Neuronal stem cell (in vitro differentiated cells): Measurements from ENCODE around the gene FCSK.
A peak's percentile ranks its signal among the peaks of the same experiment; 100 is the strongest.

ENCODE experiments used
- DNase-seq: peaks from one replicate; pipeline ENCODE4 v3.0.0-alpha.2; 2013; ENCODE audit warnings: low spot score
- H2AFZ ChIP-seq: one replicate; pipeline ENCODE4 v1.6.1; 2013; ENCODE audit warnings: mild to moderate bottlenecking, low read length, inconsistent platforms
- H2AK5ac ChIP-seq: 2 replicates; pipeline ENCODE4 v1.6.1; 2013; ENCODE audit warnings: low read depth, mild to moderate bottlenecking, inconsistent platforms, low read length, moderate library complexity, mixed read lengths
- H2BK120ac ChIP-seq: 2 replicates; pipeline ENCODE4 v1.6.1; 2013; ENCODE audit warnings: low read depth, mild to moderate bottlenecking, inconsistent platforms, low read length, moderate library complexity, mixed read lengths
- H2BK12ac ChIP-seq: one replicate; pipeline ENCODE4 v1.6.1; 2013; ENCODE audit warnings: low read length, inconsistent platforms
- H2BK15ac ChIP-seq: 2 replicates; pipeline ENCODE4 v1.6.1; 2013; ENCODE audit warnings: mild to moderate bottlenecking, low read length, inconsistent platforms, mixed read lengths
- H2BK5ac ChIP-seq: one replicate; pipeline ENCODE4 v1.6.1; 2013; ENCODE audit warnings: inconsistent platforms, mild to moderate bottlenecking, low read length, moderate library complexity
- H3K14ac ChIP-seq: one replicate; pipeline ENCODE4 v1.6.1; 2013; ENCODE audit warnings: low read length, inconsistent platforms
- H3K18ac ChIP-seq: 2 replicates; pipeline ENCODE4 v1.6.1; 2013; ENCODE audit warnings: low read length, inconsistent platforms
- H3K23ac ChIP-seq: 2 replicates; pipeline ENCODE4 v1.6.1; 2013; ENCODE audit warnings: low read depth, mild to moderate bottlenecking, mixed read lengths, low read length, inconsistent platforms; ENCODE audit not compliant: poor library complexity
- H3K27ac ChIP-seq: replicated peaks from 3 replicates; pipeline ENCODE4 v1.5.1; 2013; ENCODE audit warnings: low read length, inconsistent platforms
- H3K27me3 ChIP-seq, 3 experiments: 2 replicates each; pipeline ENCODE4 v1.6.1; 2013; ENCODE audit warnings: low read length in 3 of 3, mild to moderate bottlenecking in 2 of 3, inconsistent platforms in 1 of 3, low read depth in 1 of 3, mixed read lengths in 1 of 3, moderate library complexity in 1 of 3; ENCODE audit not compliant: control insufficient read depth in 3 of 3, insufficient read depth in 3 of 3
- H3K36me3 ChIP-seq, 2 donors: replicated peaks in 1 of 2; 2 replicates each; pipeline ENCODE4 v1.6.1; 2013; ENCODE audit warnings: low read length in 2 of 2; ENCODE audit not compliant: control insufficient read depth in 2 of 2, insufficient read depth in 2 of 2
- H3K4ac ChIP-seq: 2 replicates; pipeline ENCODE4 v1.6.1; 2013; ENCODE audit warnings: inconsistent platforms, mild to moderate bottlenecking, low read length, moderate library complexity
- H3K4me1 ChIP-seq, 2 donors: 1 replicate in 1 of 2; 2 replicates in 1 of 2; pipeline ENCODE4 v1.6.1; 2013; ENCODE audit warnings: low read length in 2 of 2, low read depth in 1 of 2; ENCODE audit not compliant: control insufficient read depth in 2 of 2, insufficient read depth in 1 of 2
- H3K4me2 ChIP-seq: one replicate; pipeline ENCODE4 v1.6.1; 2013; ENCODE audit warnings: mild to moderate bottlenecking, low read length, inconsistent platforms; ENCODE audit not compliant: insufficient read depth, poor library complexity, severe bottlenecking
- H3K4me3 ChIP-seq, 2 donors: 2 replicates each; pipeline ENCODE4 v1.5.1; 2013; ENCODE audit warnings: low read length in 2 of 2, mild to moderate bottlenecking in 2 of 2, inconsistent platforms in 1 of 2, moderate library complexity in 1 of 2
- H3K79me1 ChIP-seq: one replicate; pipeline ENCODE4 v1.6.1; 2013; ENCODE audit warnings: low read depth, mild to moderate bottlenecking, inconsistent platforms, low read length, moderate library complexity
- H3K9ac ChIP-seq: one replicate; pipeline ENCODE4 v1.6.1; 2013; ENCODE audit warnings: mild to moderate bottlenecking, low read depth, low read length, inconsistent platforms; ENCODE audit not compliant: poor library complexity
- H3K9me3 ChIP-seq, 2 donors: replicated peaks in 1 of 2; 2 replicates each; pipeline versions ENCODE3 to v1.6.1; 2013; ENCODE audit warnings: low read length in 2 of 2, mild to moderate bottlenecking in 2 of 2, inconsistent platforms in 1 of 2, low read depth in 1 of 2, mixed read lengths in 1 of 2, moderate library complexity in 1 of 2; ENCODE audit not compliant: control insufficient read depth in 2 of 2, insufficient read depth in 1 of 2
- H4K8ac ChIP-seq: one replicate; pipeline ENCODE4 v1.6.1; 2013; ENCODE audit warnings: low read depth, mild to moderate bottlenecking, inconsistent platforms, low read length, moderate library complexity
- H4K91ac ChIP-seq: one replicate; pipeline ENCODE4 v1.6.1; 2013; ENCODE audit warnings: low read length, low read depth, mild to moderate bottlenecking, inconsistent platforms; ENCODE audit not compliant: poor library complexity
- WGBS, 2 donors: extraction: QIAGEN DNeasy Blood & Tissue Kit; methylation state at CpG; one replicate each; pipeline ENCODE4 v1.1.7; 2013; ENCODE audit warnings: missing lambda C conversion rate in 2 of 2, mixed read lengths in 1 of 2; ENCODE audit not compliant: insufficient read length in 2 of 2, insufficient replicate concordance in 1 of 2; ENCODE audit errors: extremely low coverage in 2 of 2; 5-methylcytosine and 5-hydroxymethylcytosine counted together

Gene FCSK

DNA sequence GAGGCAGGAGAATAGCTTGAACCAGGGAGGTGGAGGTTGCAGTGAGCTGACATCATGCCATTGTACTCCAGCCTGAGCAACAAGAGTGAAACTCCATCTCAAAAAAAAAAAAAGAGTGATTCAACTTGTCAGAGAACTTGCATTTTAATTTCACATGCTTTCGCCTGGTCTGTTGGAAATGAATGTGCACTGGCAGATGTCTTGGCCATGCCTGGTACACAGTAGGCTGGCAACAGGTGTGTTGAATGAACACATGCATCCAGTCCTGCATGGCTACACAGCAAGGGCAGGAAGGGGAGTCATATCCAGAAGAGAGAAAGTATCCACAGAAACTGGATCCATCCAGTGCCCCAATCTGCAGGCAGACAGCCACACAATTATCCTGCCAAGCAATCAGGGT is 57.4 kb downstream of the FCSK start:
- Histone ChIP-seq H3K4me3 (no peak overlapping the region), H2BK5ac (no peak overlapping the region), H3K4me1 (no peaks in the 10 kb centered on the region), H2AK5ac (no peak overlapping the region), H2AFZ (no peak overlapping the region), H3K9ac (no peak overlapping the region), H3K23ac (no peak overlapping the region), H3K27ac (no peak overlapping the region), H2BK15ac (no peak overlapping the region), H2BK12ac (no peak overlapping the region), H3K27me3 (peaks cover 0 to 2% (median 0%) of the 10 kb centered on the region in 3 experiments), H2BK120ac (no peak overlapping the region), H3K9me3 (no peaks in the 10 kb centered on the region), H3K14ac (no peak overlapping the region), H3K36me3 (peaks cover 25 to 94% of the 10 kb centered on the region in 2 donors), H3K4me2 (no peak overlapping the region), H4K8ac (no peak overlapping the region), H4K91ac (no peak overlapping the region), H3K79me1 (no peaks in the 10 kb centered on the region), H3K4ac (no peak overlapping the region), H3K18ac (no peak overlapping the region)
- no CpG with 5 or more reads among the region's 1 CpG for WGBS, 2 donors
- DNase-seq = no peak

DNA sequence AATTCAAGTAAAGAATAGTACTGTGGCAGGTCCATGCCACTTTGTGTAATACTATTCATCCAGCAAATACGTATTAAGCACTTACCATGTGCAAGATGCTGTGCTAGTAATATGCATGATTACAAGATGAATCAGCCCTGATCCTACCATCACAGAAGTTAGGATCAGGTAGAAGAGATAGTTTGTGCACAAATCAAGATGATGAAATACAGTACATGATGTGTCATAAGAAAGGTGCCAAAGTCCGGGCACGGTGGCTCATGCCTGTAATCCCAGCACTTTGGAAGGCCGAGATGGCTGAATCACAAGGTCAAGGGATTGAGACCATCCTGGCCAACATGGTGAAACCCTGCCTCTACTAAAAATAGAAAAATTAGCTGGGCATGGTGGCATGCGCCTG is 58.1 kb downstream of the FCSK start:
- Histone ChIP-seq H3K27me3 (peaks cover 0 to 2% (median 0%) of the 10 kb centered on the region in 3 experiments), H3K4ac (no peak overlapping the region), H2AFZ (no peak overlapping the region), H4K91ac (no peak overlapping the region), H3K9me3 (no peaks in the 10 kb centered on the region), H3K9ac (no peak overlapping the region), H3K23ac (no peak overlapping the region), H2AK5ac (no peak overlapping the region), H2BK120ac (no peak overlapping the region), H3K79me1 (no peaks in the 10 kb centered on the region), H3K4me3 (no peak overlapping the region), H3K18ac (no peak overlapping the region), H3K4me1 (no peaks in the 10 kb centered on the region), H2BK5ac (no peak overlapping the region), H2BK12ac (no peak overlapping the region), H3K4me2 (no peak overlapping the region), H3K27ac (no peak overlapping the region), H3K14ac (no peak overlapping the region), H2BK15ac (no peak overlapping the region), H3K36me3 (peaks cover 24 to 94% of the 10 kb centered on the region in 2 donors), H4K8ac (no peak overlapping the region)
- no CpG with 5 or more reads among the region's 5 CpGs for WGBS, 2 donors
- no peak for DNase-seq

- Histone ChIP-seq H3K27ac (no peak overlapping the region), H4K8ac (no peak overlapping the region), H3K23ac (no peak overlapping the region), H3K4me2 (no peak overlapping the region), H3K4ac (no peak overlapping the region), H2BK12ac (no peak overlapping the region), H3K4me1 (peaks cover 7 to 10% of the 10 kb centered on the region in 2 donors), H3K14ac (no peak overlapping the region), H2AFZ (no peak overlapping the region), H2BK120ac (no peak overlapping the region), H3K4me3 (no peak overlapping the region), H3K79me1 (no peaks in the 10 kb centered on the region), H3K9me3 (peaks cover 0 to 2% of the 10 kb centered on the region in 2 donors), H2BK15ac (no peak overlapping the region), H3K9ac (no peak overlapping the region), H3K36me3 (peaks cover 6 to 47% of the 10 kb centered on the region in 2 donors), H2AK5ac (no peak overlapping the region), H3K18ac (no peak overlapping the region), H3K27me3 (no peaks in the 10 kb centered on the region), H4K91ac (no peak overlapping the region), H2BK5ac (no peak overlapping the region)
- no CpG with 5 or more reads among the region's 8 CpGs for WGBS, 2 donors
- no peak for DNase-seq
Measured at GRCh38 chr16:70520612-70521297, 66.4 kb downstream of the FCSK start.

DNA sequence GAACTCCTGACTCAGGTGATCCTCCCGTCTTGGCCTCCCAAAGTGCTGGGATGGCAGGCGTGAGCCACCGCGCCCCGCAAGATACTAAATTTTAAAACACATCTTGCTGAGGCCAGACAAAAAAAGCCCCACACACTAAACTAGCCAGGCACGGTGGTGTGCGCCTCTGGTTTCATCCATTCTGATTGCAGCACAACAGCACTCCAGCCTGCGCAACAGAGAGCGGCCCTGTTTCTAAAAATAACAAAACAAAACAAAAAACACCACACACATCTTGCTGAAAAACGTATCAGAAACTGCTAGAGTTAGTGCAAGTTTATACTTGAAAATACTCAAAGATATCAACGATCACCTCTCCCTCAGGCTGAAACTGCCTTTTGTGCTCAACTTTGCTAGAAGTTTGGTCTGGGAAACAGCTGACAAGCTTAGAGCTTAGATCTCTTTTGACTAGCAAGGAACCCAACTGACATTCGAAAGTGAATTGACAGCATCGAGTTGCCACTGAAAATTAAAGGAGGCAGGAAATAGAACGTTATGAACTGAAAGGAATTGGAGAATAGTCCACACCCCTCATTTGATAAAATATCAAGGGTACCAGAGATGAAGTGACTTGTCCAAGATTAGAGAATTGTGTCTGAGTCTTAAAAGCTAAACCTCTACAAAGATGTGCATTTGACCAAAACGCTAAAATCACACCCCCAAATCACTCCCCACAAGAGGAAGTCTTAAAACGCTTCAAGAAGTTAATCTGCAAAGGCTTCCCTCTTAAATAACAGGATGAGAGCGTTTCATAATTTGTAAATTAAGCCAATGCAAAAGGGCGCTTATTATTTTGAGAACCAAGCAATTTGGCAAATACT is 68.1 kb downstream of the FCSK start:
- Histone ChIP-seq H3K27ac (no peak overlapping the region), H4K91ac (no peak overlapping the region), H2BK120ac (no peak overlapping the region), H4K8ac (no peak overlapping the region), H3K23ac (no peak overlapping the region), H3K4ac (no peak overlapping the region), H2BK15ac (no peak overlapping the region), H3K4me1 (peaks cover 13% of the 10 kb centered on the region in 2 donors), H3K9me3 (peaks cover 0 to 2% of the 10 kb centered on the region in 2 donors), H2BK5ac (no peak overlapping the region), H2BK12ac (no peak overlapping the region), H3K79me1 (no peaks in the 10 kb centered on the region), H3K27me3 (no peaks in the 10 kb centered on the region), H2AK5ac (no peak overlapping the region), H2AFZ (peak overlapping the region; percentile 84), H3K36me3 (peaks cover 10 to 47% of the 10 kb centered on the region in 2 donors), H3K18ac (no peak overlapping the region), H3K14ac (no peak overlapping the region), H3K9ac (no peak overlapping the region), H3K4me2 (peak overlapping the region; percentile 89), H3K4me3 (peak overlapping the region; percentile 56 to 100)
- DNase-seq = no peak
- no CpG with 5 or more reads among the region's 18 CpGs for WGBS, 2 donors
